ENCODE data around the gene PRKACA. TPM values are rescaled to one million over a fixed set of nuclear protein-coding genes. Genes with fewer than 3 reads are reported as not detected.
A peak's percentile ranks its signal among the peaks of the same experiment; 100 is the strongest.
"Not testable (repeated sequence)": the region's sequence is repeated elsewhere in the genome, so short reads cannot be mapped to it uniquely, and the experiment has no call there.

The PRKACA gene
- total RNA-seq, 1 experiment from 2014 or later, result 24.0 TPM

DNA sequence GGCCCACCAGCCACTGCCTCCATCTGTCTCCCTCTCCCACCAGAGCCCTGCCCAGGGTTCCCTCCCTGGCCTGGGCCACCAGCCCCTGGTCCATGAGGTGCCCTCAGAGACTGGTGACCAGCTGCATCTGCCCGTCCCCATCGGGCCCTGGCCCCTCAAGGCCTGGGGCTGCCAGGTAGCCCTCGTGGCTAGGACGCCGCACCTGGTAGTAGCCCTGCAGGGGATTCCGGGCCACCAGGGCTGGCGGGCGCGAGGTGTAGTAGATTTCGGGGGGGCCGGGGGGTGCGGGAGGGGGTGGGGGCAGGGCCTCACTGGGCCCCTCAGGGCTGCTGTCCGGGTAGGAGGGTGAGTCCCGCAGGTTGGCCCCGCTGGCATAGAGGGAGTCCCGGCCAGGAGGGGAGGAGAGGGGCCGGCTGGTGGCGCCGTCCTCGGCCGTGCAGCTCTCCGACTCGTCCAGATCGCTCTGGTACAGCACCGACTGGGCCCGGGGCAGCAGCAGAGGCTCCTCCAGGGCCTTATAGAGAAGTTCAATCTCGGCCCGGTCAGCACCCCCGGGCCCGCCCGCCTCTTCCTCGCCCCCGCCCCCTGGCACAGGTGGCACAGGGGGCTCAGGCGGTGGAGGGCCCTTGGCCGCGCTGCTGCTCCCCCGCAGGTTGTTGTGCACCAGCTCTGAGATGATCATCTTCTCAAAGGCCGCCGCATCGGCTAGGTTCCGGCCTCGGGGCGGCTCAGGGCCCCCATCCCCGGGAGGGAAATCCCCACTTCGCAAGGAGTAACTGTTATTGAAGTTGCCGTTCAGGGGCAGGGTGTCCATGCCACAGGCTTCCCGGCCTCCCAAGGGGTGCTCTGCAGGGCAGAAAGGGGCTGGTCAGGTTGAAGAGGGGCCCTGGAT is 33.5 kb upstream of the PRKACA start:
- no peaks in the 10 kb centered on the region for H3K9me3 ChIP-seq (ENCODE audit: low read length)
- no peak for DNase-seq
- H3K27ac ChIP-seq (ENCODE audit: low read length), result no peak overlapping the region
- no peaks in the 10 kb centered on the region for H3K27me3 ChIP-seq (ENCODE audit: low read length)
- H4K20me1 ChIP-seq (ENCODE audit: insufficient read depth, low read depth, low read length), result peaks cover 13% of the 10 kb centered on the region; the same call in 1 of the 2 replicates
- H3K4me2 ChIP-seq (ENCODE audit: low read depth, low read length, poor library complexity, severe bottlenecking), result no peak overlapping the region
- no peak overlapping the region for H3K4me3 ChIP-seq (ENCODE audit: low read length)
- no peaks in the 10 kb centered on the region for H3K9me2 ChIP-seq (replicated peaks; ENCODE audit: insufficient read depth, low read length)
- H3K9ac ChIP-seq (ENCODE audit: low read length), result no peak overlapping the region
- H3K79me2 ChIP-seq (ENCODE audit: low read length), result no peaks in the 10 kb centered on the region
- H3K4me1 ChIP-seq (ENCODE audit: low read length), result no peaks in the 10 kb centered on the region
- no peaks in the 10 kb centered on the region for H3K36me3 ChIP-seq (ENCODE audit: insufficient read depth, low read length)
- no peak overlapping the region for H2AFZ ChIP-seq (ENCODE audit: low read length)

DNA sequence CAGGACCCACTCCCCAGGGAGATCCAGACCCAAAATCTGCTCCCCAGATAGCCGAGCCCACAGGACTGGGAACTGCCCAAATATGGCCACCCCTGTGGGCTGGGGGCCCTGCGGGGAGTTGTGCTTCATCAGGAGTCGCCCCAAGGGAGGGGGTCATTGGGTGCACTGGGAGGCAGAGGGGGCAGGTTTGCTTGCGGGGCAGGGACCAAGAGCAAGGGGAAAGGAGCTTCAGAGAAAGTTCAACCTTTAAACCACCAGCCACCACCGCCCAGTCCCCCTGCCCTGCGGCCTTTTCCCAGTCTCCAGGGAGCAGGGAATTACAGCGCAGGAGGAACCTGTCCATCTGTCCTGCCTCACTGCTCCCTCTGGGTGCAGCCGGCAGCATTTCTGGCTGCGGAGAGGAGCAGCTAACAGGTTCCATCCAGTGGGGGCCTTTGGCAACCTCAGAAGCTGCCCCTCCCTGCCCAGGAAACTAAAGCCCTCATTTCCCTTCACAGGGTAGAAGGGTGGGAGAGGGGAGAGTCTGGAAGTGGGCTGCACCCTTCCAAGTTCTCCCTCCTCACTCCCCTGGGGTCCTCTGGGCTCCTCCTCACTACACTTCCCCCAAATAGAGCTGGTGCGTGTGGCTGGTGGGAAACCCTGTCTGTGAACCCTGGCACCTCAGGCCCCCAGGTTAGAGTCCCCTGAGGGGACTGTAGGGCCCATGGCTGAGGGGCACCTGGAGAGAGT is 32.6 kb upstream of the PRKACA start:
- Histone ChIP-seq H3K9me3 (ENCODE audit: low read length) (no peaks in the 10 kb centered on the region), H3K4me1 (ENCODE audit: low read length) (no peaks in the 10 kb centered on the region), H3K79me2 (ENCODE audit: low read length) (no peaks in the 10 kb centered on the region), H3K27ac (ENCODE audit: low read length) (no peak overlapping the region), H3K27me3 (ENCODE audit: low read length) (no peaks in the 10 kb centered on the region), H3K9ac (ENCODE audit: low read length) (no peak overlapping the region), H2AFZ (ENCODE audit: low read length) (no peak overlapping the region), H4K20me1 (ENCODE audit: insufficient read depth, low read depth, low read length) (peaks cover 21% of the 10 kb centered on the region; the same call in 1 of the 2 replicates), H3K4me3 (ENCODE audit: low read length) (no peak overlapping the region), H3K9me2 (replicated peaks; ENCODE audit: insufficient read depth, low read length) (no peaks in the 10 kb centered on the region), H3K36me3 (ENCODE audit: insufficient read depth, low read length) (no peaks in the 10 kb centered on the region), H3K4me2 (ENCODE audit: low read depth, low read length, poor library complexity, severe bottlenecking) (no peak overlapping the region)
- no peak for DNase-seq

DNA sequence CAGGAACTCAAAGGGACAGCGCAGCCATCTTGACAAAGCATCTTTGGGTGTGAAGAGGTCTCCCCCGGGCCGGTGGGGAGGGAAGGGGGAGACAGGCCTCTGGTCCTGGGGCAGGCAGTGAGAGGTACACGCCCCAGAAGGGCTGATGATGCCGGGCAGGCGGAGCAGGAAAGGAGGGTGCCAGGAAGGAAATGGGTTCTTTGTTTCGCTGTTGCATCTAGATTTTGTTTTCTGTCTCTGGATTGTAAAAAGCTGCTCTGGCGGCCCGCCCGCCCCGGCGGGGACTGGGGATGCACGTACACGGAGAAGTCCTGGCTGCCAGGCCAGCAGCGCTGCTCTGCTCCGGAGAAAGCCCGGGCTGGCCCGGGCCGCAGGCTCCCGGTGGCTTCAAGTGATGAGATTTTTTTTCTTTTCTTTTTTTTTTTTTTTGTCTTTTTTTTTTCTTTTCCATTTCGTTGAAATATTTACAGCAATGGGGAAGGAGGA is 32.0 kb upstream of the PRKACA start:
- Histone ChIP-seq H3K4me3 (ENCODE audit: low read length) (no peak overlapping the region), H3K4me2 (ENCODE audit: low read depth, low read length, poor library complexity, severe bottlenecking) (no peak overlapping the region), H3K9me2 (replicated peaks; ENCODE audit: insufficient read depth, low read length) (no peaks in the 10 kb centered on the region), H3K9me3 (ENCODE audit: low read length) (no peaks in the 10 kb centered on the region), H3K27me3 (ENCODE audit: low read length) (no peaks in the 10 kb centered on the region), H4K20me1 (ENCODE audit: insufficient read depth, low read depth, low read length) (peaks cover 22% of the 10 kb centered on the region; the same call in 1 of the 2 replicates), H3K79me2 (ENCODE audit: low read length) (no peaks in the 10 kb centered on the region), H3K27ac (ENCODE audit: low read length) (no peak overlapping the region), H3K4me1 (ENCODE audit: low read length) (no peaks in the 10 kb centered on the region), H3K9ac (ENCODE audit: low read length) (no peak overlapping the region), H2AFZ (ENCODE audit: low read length) (no peak overlapping the region), H3K36me3 (ENCODE audit: insufficient read depth, low read length) (no peaks in the 10 kb centered on the region)
- DNase-seq, result no peak

DNA sequence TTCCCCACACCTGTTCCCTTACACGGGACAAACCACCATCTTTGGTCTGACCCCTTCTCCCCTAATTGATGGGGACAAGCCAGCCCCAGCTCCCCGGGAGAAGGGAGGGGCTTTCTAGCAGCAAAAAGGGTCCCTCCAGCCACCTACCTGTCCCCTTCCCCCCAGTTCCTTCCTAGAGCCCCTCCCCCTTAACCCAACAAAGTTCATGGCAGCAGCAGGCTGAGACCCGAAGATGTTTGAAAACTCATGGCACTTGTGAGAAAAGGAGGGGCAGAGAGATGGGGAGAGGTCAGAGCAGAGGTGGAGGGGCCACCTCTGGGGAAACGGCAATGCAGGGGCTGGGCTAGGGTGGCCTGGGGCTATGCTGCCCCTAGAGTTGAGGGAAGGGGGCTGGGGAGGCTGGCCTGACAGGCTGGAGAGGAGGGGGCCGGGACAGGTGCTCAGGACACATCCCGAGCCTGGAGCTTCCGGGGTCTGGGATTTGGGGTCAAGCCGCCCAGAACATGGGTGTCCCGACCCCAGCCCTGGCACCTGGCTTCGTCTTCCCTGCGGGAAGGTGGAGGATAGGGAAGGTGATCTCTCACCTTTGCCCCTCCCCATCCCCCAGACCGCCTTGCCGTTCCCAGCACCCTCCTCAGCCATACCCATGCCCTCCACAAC is 31.3 kb upstream of the PRKACA start:
- no peak overlapping the region for H2AFZ ChIP-seq (ENCODE audit: low read length)
- no peaks in the 10 kb centered on the region for H3K79me2 ChIP-seq (ENCODE audit: low read length)
- H3K9ac ChIP-seq (ENCODE audit: low read length), result no peak overlapping the region
- no peaks in the 10 kb centered on the region for H3K9me3 ChIP-seq (ENCODE audit: low read length)
- no peaks in the 10 kb centered on the region for H3K9me2 ChIP-seq (replicated peaks; ENCODE audit: insufficient read depth, low read length)
- no peaks in the 10 kb centered on the region for H3K36me3 ChIP-seq (ENCODE audit: insufficient read depth, low read length)
- H3K27ac ChIP-seq (ENCODE audit: low read length), result no peak overlapping the region
- no peak overlapping the region for H3K4me3 ChIP-seq (ENCODE audit: low read length)
- peaks cover 22% of the 10 kb centered on the region; the same call in 1 of the 2 replicates for H4K20me1 ChIP-seq (ENCODE audit: insufficient read depth, low read depth, low read length)
- H3K4me1 ChIP-seq (ENCODE audit: low read length), result no peaks in the 10 kb centered on the region
- DNase-seq, result no peak
- no peak overlapping the region for H3K4me2 ChIP-seq (ENCODE audit: low read depth, low read length, poor library complexity, severe bottlenecking)
- H3K27me3 ChIP-seq (ENCODE audit: low read length), result no peaks in the 10 kb centered on the region

DNA sequence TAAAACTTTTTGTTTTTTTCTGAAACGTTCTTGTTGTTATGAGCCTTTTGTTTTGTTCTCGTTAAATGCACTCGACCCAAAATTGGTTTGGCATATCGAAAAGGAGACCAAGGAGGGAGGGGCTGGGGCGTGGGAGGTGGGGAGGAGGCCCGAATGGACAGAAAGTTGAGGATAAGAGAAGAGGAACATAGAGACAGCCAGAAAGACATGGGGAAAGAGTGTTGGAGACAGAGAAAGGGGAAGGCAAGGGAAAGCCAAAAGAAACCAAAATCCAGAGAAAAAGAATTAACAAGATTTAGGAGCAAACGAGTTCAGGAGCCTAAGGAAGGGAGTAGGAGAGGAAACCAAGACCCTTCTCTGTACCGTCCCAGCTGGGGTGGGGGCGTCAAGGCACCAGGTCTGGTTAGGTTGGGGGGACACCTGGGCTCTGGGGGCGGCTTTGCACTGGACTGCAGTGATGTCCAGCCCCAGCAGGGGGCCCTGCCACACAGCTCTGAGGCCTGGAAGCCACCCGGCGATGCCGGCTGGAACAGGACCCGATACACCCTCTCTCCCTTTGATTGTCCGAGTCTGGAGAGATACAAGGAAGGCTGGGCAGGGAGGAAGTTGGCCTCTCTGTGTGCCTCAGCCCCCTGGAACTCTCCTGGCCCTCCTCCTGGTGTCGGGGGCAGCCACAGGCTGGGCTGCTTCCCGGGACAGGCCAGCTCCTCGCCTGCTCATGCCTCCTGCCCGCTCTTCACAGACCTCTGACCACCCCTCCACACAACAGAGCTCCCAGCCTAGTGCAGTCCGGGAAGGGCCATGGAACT is 30.4 kb upstream of the PRKACA start:
- no peak overlapping the region for H3K9ac ChIP-seq (ENCODE audit: low read length)
- H3K27ac ChIP-seq (ENCODE audit: low read length), result no peak overlapping the region
- H4K20me1 ChIP-seq (ENCODE audit: insufficient read depth, low read depth, low read length), result peaks cover 22% of the 10 kb centered on the region; the same call in 1 of the 2 replicates
- no peak overlapping the region for H2AFZ ChIP-seq (ENCODE audit: low read length)
- no peak overlapping the region for H3K4me2 ChIP-seq (ENCODE audit: low read depth, low read length, poor library complexity, severe bottlenecking)
- H3K79me2 ChIP-seq (ENCODE audit: low read length), result no peaks in the 10 kb centered on the region
- H3K4me3 ChIP-seq (ENCODE audit: low read length), result no peak overlapping the region
- no peaks in the 10 kb centered on the region for H3K27me3 ChIP-seq (ENCODE audit: low read length)
- H3K9me2 ChIP-seq (replicated peaks; ENCODE audit: insufficient read depth, low read length), result no peaks in the 10 kb centered on the region
- no peaks in the 10 kb centered on the region for H3K4me1 ChIP-seq (ENCODE audit: low read length)
- H3K36me3 ChIP-seq (ENCODE audit: insufficient read depth, low read length), result no peaks in the 10 kb centered on the region
- DNase-seq, result peak; percentile 65
- no peaks in the 10 kb centered on the region for H3K9me3 ChIP-seq (ENCODE audit: low read length)

DNA sequence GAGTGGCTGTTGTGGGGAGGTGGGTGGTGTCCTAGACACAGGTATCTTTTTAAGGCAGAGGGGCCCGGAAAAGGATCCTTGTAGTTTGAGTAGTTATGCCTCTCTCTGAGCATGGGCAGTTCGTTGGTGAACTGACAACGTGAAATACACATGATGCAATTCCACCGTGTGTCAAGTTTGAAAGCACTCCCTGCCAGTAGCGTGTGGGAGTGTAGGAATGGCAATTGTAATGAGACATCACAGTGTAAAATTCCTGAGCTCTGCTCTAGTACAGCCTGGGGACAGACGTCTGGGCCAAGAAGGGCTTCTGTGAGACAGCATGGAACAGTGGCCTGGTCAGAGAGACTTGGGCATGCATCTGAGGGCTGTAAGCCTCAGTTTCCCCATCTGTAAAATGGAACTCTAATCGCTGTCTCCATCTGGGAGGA is 29.2 kb upstream of the PRKACA start:
- Histone ChIP-seq H3K36me3 (ENCODE audit: insufficient read depth, low read length) (no peaks in the 10 kb centered on the region), H3K9me3 (ENCODE audit: low read length) (no peaks in the 10 kb centered on the region), H4K20me1 (ENCODE audit: insufficient read depth, low read depth, low read length) (peaks cover 22% of the 10 kb centered on the region; the same call in 1 of the 2 replicates), H3K27me3 (ENCODE audit: low read length) (no peaks in the 10 kb centered on the region), H3K4me1 (ENCODE audit: low read length) (no peaks in the 10 kb centered on the region), H3K4me2 (ENCODE audit: low read depth, low read length, poor library complexity, severe bottlenecking) (no peak overlapping the region), H2AFZ (ENCODE audit: low read length) (no peak overlapping the region), H3K4me3 (ENCODE audit: low read length) (no peak overlapping the region), H3K79me2 (ENCODE audit: low read length) (no peaks in the 10 kb centered on the region), H3K9ac (ENCODE audit: low read length) (no peak overlapping the region), H3K9me2 (replicated peaks; ENCODE audit: insufficient read depth, low read length) (no peaks in the 10 kb centered on the region), H3K27ac (ENCODE audit: low read length) (no peak overlapping the region)
- DNase-seq, result no peak

DNA sequence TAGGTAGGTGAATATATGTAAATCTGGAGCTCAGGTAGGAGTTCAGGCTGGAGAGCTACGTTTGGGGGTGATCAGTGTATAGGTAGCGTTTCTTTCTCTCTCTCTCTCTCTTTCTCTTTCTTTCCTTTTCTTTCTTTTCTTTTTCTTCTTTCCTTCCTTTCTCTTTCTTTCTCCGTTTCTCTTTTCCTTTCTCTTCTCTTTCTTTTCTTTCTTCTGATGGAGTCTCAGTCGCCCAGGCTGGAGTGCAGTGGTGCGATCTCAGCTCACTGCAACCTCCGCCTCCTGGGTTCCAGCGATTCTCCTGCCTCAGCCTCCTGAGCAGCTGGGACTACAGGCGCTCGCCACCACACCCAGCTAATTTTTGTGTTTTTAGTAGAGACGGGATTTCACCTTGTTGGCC is 28.6 kb upstream of the PRKACA start:
- H3K9me2 ChIP-seq (replicated peaks; ENCODE audit: insufficient read depth, low read length); H3K4me1 ChIP-seq (ENCODE audit: low read length); H3K4me2 ChIP-seq (ENCODE audit: low read depth, low read length, poor library complexity, severe bottlenecking); H3K4me3 ChIP-seq (ENCODE audit: low read length); H3K9ac ChIP-seq (ENCODE audit: low read length); H3K79me2 ChIP-seq (ENCODE audit: low read length); H3K27ac ChIP-seq (ENCODE audit: low read length); H3K9me3 ChIP-seq (ENCODE audit: low read length); H3K27me3 ChIP-seq (ENCODE audit: low read length); H3K36me3 ChIP-seq (ENCODE audit: insufficient read depth, low read length); DNase-seq; H2AFZ ChIP-seq (ENCODE audit: low read length): not testable (repeated sequence)
- peaks cover 22% of the 10 kb centered on the region; the same call in 1 of the 2 replicates for H4K20me1 ChIP-seq (ENCODE audit: insufficient read depth, low read depth, low read length)
